Uterus (tissue), 2 donors: ENCODE measurements around the gene DLGAP1.
"Not testable (repeated sequence)": the region's sequence is repeated elsewhere in the genome, so short reads cannot be mapped to it uniquely, and the experiment has no call there.

Source experiments
- POLR2A ChIP-seq, 2 donors: fragments of 450-650 bp; IDR thresholded peaks; one replicate each; pipeline ENCODE4 v1.6.1; 2016; ENCODE audit warnings: antibody characterized with exemption in 2 of 2, mild to moderate bottlenecking in 1 of 2, moderate library complexity in 1 of 2
- TF ChIP-seq, protein P1 (sequence below), 4 experiments: fragments of 200-600 bp in 2 of 4; fragments of 450-650 bp in 2 of 4; sonication (generic) in 2 of 4; IDR thresholded peaks; one replicate each; pipeline ENCODE4 v1.5.1; 2016 to 2019; ENCODE audit warnings: antibody characterized with exemption in 4 of 4, mild to moderate bottlenecking in 2 of 4, moderate library complexity in 1 of 4

DNA sequence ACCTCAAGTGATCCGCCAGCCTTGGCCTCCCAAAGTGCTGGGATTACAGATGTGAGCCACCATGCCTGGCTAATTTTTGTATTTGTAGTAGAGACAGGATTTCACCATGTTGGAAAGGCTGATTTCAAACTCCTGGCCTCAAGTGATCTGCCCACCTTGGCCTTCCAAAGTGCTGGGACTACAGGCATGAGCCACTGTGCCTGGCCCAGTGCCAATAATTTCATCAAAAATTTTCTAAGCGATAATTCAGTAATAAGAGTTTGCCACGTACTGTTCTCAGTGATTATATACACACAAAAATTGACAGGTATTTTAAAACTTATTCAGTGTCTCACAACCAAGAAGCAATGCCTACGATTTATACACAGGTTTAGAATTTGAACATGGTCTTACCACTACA, 143.2 kb downstream of the DLGAP1 start:
- TF ChIP-seq, protein P1, sequence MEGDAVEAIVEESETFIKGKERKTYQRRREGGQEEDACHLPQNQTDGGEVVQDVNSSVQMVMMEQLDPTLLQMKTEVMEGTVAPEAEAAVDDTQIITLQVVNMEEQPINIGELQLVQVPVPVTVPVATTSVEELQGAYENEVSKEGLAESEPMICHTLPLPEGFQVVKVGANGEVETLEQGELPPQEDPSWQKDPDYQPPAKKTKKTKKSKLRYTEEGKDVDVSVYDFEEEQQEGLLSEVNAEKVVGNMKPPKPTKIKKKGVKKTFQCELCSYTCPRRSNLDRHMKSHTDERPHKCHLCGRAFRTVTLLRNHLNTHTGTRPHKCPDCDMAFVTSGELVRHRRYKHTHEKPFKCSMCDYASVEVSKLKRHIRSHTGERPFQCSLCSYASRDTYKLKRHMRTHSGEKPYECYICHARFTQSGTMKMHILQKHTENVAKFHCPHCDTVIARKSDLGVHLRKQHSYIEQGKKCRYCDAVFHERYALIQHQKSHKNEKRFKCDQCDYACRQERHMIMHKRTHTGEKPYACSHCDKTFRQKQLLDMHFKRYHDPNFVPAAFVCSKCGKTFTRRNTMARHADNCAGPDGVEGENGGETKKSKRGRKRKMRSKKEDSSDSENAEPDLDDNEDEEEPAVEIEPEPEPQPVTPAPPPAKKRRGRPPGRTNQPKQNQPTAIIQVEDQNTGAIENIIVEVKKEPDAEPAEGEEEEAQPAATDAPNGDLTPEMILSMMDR (IDR thresholded peaks at IDR 0.05) = not testable (repeated sequence)
- not testable (repeated sequence) for TF ChIP-seq POLR2A (IDR thresholded peaks at IDR 0.05)
